NB4 (cell line): ENCODE data around the gene SLC35B4.
A peak's percentile ranks its signal among the peaks of the same experiment; 100 is the strongest.

Source experiments
- DNase-seq: peaks from one replicate; pipeline ENCODE4 v3.0.0; 2010; ENCODE audit warnings: low read depth
- H3K4me3 ChIP-seq: one replicate; pipeline ENCODE4 v1.5.1; 2011; ENCODE audit warnings: mild to moderate bottlenecking, low read depth, low read length, moderate library complexity
- CTCF ChIP-seq: IDR thresholded peaks from one replicate; pipeline ENCODE4 v1.5.1; 2012; ENCODE audit warnings: low read depth, low read length
- MAX ChIP-seq: IDR thresholded peaks from 2 replicates; pipeline ENCODE4 v1.6.1; 2011; ENCODE audit warnings: low read depth, low read length
- MYC ChIP-seq: IDR thresholded peaks from 2 replicates; pipeline ENCODE4 v1.6.1; 2011; ENCODE audit warnings: low read depth, low read length
- POLR2A ChIP-seq: IDR thresholded peaks from 2 replicates; pipeline ENCODE4 v1.6.1; 2011; ENCODE audit warnings: mild to moderate bottlenecking; ENCODE audit not compliant: insufficient read length; ENCODE audit errors: extremely low read depth

The SLC35B4 gene

GRCh38 chr7:134279898-134280297, 36.8 kb downstream of the SLC35B4 start:
- H3K4me3 ChIP-seq, result no peak overlapping the region
- DNase-seq, result no peak
- no peak for TF ChIP-seq CTCF
- TF ChIP-seq POLR2A, result no peak
- no peak for TF ChIP-seq MAX
- TF ChIP-seq MYC, result no peak

- H3K4me3 ChIP-seq, result no peak overlapping the region
- TF ChIP-seq MAX, result no peak
- TF ChIP-seq POLR2A, result no peak
- TF ChIP-seq MYC, result no peak
- no peak for TF ChIP-seq CTCF
- no peak for DNase-seq
These were observed 37.4 kb downstream of the SLC35B4 start for GRCh38 chr7:134279336-134279735.

GRCh38 chr7:134278502-134279153, 38.1 kb downstream of the SLC35B4 start:
- TF ChIP-seq MAX, result no peak
- no peak for TF ChIP-seq CTCF
- no peak for TF ChIP-seq MYC
- TF ChIP-seq POLR2A, result no peak
- H3K4me3 ChIP-seq, result no peak overlapping the region
- no peak for DNase-seq

- no peak overlapping the region for H3K4me3 ChIP-seq
- no peak for DNase-seq
- TF ChIP-seq POLR2A (no peak), CTCF (no peak), MYC (no peak), MAX (no peak)
These were observed 39.8 kb downstream of the SLC35B4 start for GRCh38 chr7:134276951-134277350.

- TF ChIP-seq MAX (no peak), POLR2A (no peak), CTCF (no peak), MYC (no peak)
- H3K4me3 ChIP-seq, result no peak overlapping the region
- DNase-seq, result no peak
These were observed 54.4 kb downstream of the SLC35B4 start for GRCh38 chr7:134262322-134262721.

- DNase-seq, result peak; percentile 13
- no peak overlapping the region for H3K4me3 ChIP-seq
- no peak for TF ChIP-seq POLR2A
- no peak for TF ChIP-seq CTCF
- TF ChIP-seq MYC, result no peak
- TF ChIP-seq MAX, result no peak
These were observed 60.9 kb downstream of the SLC35B4 start for GRCh38 chr7:134255814-134256213.
